ENCODE results near the gene OTUD7B. TPM values are rescaled to one million over a fixed set of nuclear protein-coding genes. Genes with fewer than 3 reads are reported as not detected.

OTUD7B gene
- total and polyA plus RNA-seq, 2 donors from 2014 or later = 3.4 to 28.1 TPM

DNA sequence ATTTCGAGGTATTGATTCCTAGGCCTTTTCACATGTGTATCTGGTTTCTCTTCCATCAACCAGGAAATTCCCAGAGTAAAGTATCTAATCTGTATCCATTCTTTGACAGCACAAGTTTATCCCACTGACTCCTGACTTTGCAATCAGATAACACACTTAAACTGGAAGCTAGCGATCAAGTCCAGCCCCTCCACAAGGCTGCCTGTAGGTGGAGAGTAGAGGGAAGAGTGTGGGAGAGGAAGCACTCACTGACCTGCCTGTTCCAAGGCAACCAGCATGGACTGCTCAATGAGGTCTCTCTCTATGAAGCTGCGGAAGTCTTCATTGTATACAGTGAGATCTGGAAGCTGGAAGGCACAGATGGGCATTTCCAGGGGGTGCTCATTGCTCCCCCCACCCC, 43.5 kb downstream of the OTUD7B start:
- Histone ChIP-seq H3K4me1 (ENCODE audit: control insufficient read depth in 2 of 3, insufficient read depth in 2 of 3, low read depth in 1 of 3, low read length in 3 of 3) (no peaks in the 10 kb centered on the region), H3K27me3 (ENCODE audit: control insufficient read depth, insufficient read depth, low read length) (no peaks in the 10 kb centered on the region), H3K9ac (ENCODE audit: low read length in 3 of 3) (no peak overlapping the region), H3K9me3 (ENCODE audit: control insufficient read depth in 2 of 3, insufficient read depth in 1 of 3, low read length in 3 of 3) (no peaks in the 10 kb centered on the region), H3K4me3 (ENCODE audit: low read length in 3 of 3) (no peak overlapping the region), H3K27ac (ENCODE audit: low read depth in 2 of 2, low read length in 2 of 2) (no peak overlapping the region), H3K36me3 (ENCODE audit: control insufficient read depth in 2 of 3, insufficient read depth in 3 of 3, low read length in 3 of 3) (peaks cover 1 to 30% (median 21%) of the 10 kb centered on the region in 3 donors)
- intact Hi-C loops (cut with DNase I) = no loop called here
- DNase-seq = no peak
- no peak for FAIRE-seq
- TF ChIP-seq, protein P1, sequence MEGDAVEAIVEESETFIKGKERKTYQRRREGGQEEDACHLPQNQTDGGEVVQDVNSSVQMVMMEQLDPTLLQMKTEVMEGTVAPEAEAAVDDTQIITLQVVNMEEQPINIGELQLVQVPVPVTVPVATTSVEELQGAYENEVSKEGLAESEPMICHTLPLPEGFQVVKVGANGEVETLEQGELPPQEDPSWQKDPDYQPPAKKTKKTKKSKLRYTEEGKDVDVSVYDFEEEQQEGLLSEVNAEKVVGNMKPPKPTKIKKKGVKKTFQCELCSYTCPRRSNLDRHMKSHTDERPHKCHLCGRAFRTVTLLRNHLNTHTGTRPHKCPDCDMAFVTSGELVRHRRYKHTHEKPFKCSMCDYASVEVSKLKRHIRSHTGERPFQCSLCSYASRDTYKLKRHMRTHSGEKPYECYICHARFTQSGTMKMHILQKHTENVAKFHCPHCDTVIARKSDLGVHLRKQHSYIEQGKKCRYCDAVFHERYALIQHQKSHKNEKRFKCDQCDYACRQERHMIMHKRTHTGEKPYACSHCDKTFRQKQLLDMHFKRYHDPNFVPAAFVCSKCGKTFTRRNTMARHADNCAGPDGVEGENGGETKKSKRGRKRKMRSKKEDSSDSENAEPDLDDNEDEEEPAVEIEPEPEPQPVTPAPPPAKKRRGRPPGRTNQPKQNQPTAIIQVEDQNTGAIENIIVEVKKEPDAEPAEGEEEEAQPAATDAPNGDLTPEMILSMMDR (IDR thresholded peaks at IDR 0.05; ENCODE audit: borderline replicate concordance, extremely low read depth, insufficient read depth) = no peak

DNA sequence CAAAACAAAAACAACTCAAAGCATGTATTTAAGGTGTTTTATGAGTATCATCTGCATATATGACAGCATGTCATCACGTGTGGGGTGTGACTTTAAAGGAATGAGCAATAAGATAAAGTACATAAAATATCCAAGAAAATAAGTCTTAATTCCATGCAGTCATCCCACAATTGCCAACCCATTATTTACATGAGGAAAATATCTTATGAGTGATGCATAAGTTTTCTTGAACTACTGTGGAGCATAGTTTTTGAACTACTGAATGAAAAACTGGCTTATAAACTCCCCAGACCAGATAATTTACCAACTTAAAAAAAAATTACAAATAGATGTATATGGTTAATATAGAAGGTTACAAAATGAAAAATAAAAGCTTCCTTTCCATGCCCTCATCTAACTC, 44.1 kb downstream of the OTUD7B start:
- FAIRE-seq (no peak), DNase-seq (no peak)
- Histone ChIP-seq H3K9me3 (ENCODE audit: control insufficient read depth in 2 of 3, insufficient read depth in 1 of 3, low read length in 3 of 3) (no peaks in the 10 kb centered on the region), H3K27ac (ENCODE audit: low read depth in 2 of 2, low read length in 2 of 2) (no peak overlapping the region), H3K4me1 (ENCODE audit: control insufficient read depth in 2 of 3, insufficient read depth in 2 of 3, low read depth in 1 of 3, low read length in 3 of 3) (no peaks in the 10 kb centered on the region), H3K27me3 (ENCODE audit: control insufficient read depth, insufficient read depth, low read length) (no peaks in the 10 kb centered on the region), H3K36me3 (ENCODE audit: control insufficient read depth in 2 of 3, insufficient read depth in 3 of 3, low read length in 3 of 3) (peaks cover 0 to 30% (median 21%) of the 10 kb centered on the region in 3 donors), H3K9ac (ENCODE audit: low read length in 3 of 3) (no peak overlapping the region), H3K4me3 (ENCODE audit: low read length in 3 of 3) (no peak overlapping the region)
- TF ChIP-seq, protein P1 (IDR thresholded peaks at IDR 0.05; ENCODE audit: borderline replicate concordance, extremely low read depth, insufficient read depth) = no peak
- intact Hi-C loops (cut with DNase I) = no loop called here

DNA sequence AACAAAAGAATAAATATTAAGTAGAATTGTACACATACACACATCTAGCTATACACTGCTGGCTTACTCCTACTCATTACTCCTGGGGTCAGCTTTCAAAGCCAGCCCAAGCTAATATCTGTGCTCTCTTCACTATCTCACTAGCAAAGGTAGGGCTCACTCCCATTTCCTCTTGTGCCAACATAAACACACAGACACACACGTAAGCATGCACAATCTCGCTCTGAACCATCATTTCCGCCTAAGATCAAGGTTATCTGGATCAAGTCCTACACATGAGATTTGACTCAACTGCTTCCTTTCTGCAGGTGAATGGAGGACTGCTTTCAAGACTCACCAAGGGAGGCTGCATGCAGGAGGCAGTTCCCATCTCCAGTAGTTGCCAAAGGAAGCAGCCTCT, 45.1 kb downstream of the OTUD7B start:
- Histone ChIP-seq H3K27me3 (ENCODE audit: control insufficient read depth, insufficient read depth, low read length) (no peaks in the 10 kb centered on the region), H3K4me1 (ENCODE audit: control insufficient read depth in 2 of 3, insufficient read depth in 2 of 3, low read depth in 1 of 3, low read length in 3 of 3) (no peaks in the 10 kb centered on the region), H3K27ac (ENCODE audit: low read depth in 2 of 2, low read length in 2 of 2) (no peak overlapping the region), H3K9me3 (ENCODE audit: control insufficient read depth in 2 of 3, insufficient read depth in 1 of 3, low read length in 3 of 3) (no peaks in the 10 kb centered on the region), H3K9ac (ENCODE audit: low read length in 3 of 3) (no peak overlapping the region), H3K4me3 (ENCODE audit: low read length in 3 of 3) (no peak overlapping the region), H3K36me3 (ENCODE audit: control insufficient read depth in 2 of 3, insufficient read depth in 3 of 3, low read length in 3 of 3) (peaks cover 4 to 23% (median 20%) of the 10 kb centered on the region in 3 donors)
- FAIRE-seq (no peak), DNase-seq (no peak)
- intact Hi-C loops (cut with DNase I) = no loop called here
- TF ChIP-seq, protein P1 (IDR thresholded peaks at IDR 0.05; ENCODE audit: borderline replicate concordance, extremely low read depth, insufficient read depth) = no peak

DNA sequence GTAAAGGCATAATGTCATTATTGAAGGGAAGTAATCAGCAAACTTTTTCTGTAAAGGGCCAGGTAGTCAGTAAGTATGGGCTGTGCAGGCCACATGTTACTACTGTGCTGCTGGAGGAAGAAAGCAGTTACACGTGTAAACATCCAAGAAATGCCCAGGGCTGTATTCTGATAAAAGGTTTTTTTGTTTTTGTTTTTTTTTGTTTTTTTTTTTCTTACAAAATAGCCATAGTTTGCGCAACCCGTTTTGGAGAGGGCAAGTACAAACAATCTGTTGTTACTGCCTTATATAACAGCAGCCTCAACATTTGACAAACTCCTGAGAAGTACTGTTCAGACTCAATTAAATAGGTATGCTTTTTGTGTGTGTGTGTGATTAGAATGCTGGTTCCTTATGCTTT, 47.2 kb downstream of the OTUD7B start:
- no peak overlapping the region for H3K4me3 ChIP-seq (ENCODE audit: low read length in 3 of 3)
- H3K27me3 ChIP-seq (ENCODE audit: control insufficient read depth, insufficient read depth, low read length) = no peaks in the 10 kb centered on the region
- FAIRE-seq (no peak), DNase-seq (no peak)
- H3K9me3 ChIP-seq (ENCODE audit: control insufficient read depth in 2 of 3, insufficient read depth in 1 of 3, low read length in 3 of 3) = no peaks in the 10 kb centered on the region
- no peak overlapping the region for H3K27ac ChIP-seq (ENCODE audit: low read depth in 2 of 2, low read length in 2 of 2)
- intact Hi-C loops (cut with DNase I) = loop anchor here (5.0 kb wide), 1 partner anchor 84 kb away; no protein-coding TSS in a partner anchor
- TF ChIP-seq, protein P1 (IDR thresholded peaks at IDR 0.05; ENCODE audit: borderline replicate concordance, extremely low read depth, insufficient read depth) = no peak
- no peak overlapping the region for H3K9ac ChIP-seq (ENCODE audit: low read length in 3 of 3)
- H3K36me3 ChIP-seq (ENCODE audit: control insufficient read depth in 2 of 3, insufficient read depth in 3 of 3, low read length in 3 of 3) = peaks cover 4 to 32% (median 24%) of the 10 kb centered on the region in 3 donors
- H3K4me1 ChIP-seq (ENCODE audit: control insufficient read depth in 2 of 3, insufficient read depth in 2 of 3, low read depth in 1 of 3, low read length in 3 of 3) = no peaks in the 10 kb centered on the region
